ENCODE results near the gene CDK5RAP3.

DNA sequence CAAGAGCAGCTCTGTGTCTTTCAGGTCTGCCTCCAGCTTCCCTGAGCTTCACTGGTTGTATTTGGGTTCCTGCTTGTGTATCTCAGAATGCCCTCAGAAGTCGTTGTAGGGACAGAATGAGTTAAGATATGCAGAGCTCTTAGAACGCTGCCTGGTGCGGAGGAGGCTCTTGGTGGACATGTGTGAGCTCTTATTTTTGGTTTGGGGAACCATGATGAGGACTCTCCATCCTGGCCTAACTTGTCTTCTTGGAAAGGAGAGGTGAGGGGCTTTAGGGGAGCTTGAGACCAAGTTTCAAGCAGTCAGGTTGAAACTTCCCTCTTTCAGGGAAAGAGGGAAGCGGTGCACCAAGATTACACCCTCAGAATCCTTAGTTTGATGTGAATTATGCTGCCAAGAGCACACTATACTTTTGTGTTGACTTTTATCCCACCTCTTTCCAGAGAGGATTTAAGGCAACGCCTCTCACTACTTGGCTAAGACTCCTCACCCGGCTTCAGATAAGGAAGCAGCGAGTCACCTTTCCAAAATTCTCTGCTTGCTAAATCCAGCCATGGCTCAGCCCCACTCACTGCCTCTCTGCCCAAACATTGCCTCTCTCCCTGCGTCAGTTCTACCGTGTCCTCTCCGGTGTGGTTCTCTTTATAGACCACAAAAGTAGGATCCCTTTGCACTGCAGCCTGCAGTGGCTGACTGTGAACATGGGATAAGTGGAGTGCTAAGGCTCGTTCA lies 12.7 kb downstream of the CDK5RAP3 start:
- TF ChIP-seq YY1 (IDR thresholded peaks at IDR 0.05; ENCODE audit: insufficient read depth, insufficient read length) (no peak), SUZ12 (IDR thresholded peaks at IDR 0.05; ENCODE audit: extremely low read depth, insufficient read depth, insufficient read length) (no peak), ZNF274 (IDR thresholded peaks at IDR 0.05; ENCODE audit: low read depth, low read length) (no peak)

All from NT2/D1 (cell line).